HEK293 (cell line): ENCODE results near the gene TMEM50B.
"Not testable (repeated sequence)": the region's sequence is repeated elsewhere in the genome, so short reads cannot be mapped to it uniquely, and the experiment has no call there.

Source experiments
- CTCF ChIA-PET: fragments of 350-600 bp; formaldehyde crosslinking; extraction: SDS; loops from one replicate; lab custom pipeline; 2021; ENCODE audit warnings: antibody characterized with exemption; lab: Yijun Ruan, JAX
- POLR2A ChIA-PET: fragments of 300-600 bp; formaldehyde crosslinking; extraction: SDS; loops from one replicate; lab custom pipeline; 2020; ENCODE audit warnings: antibody characterized with exemption, inconsistent platforms; lab: Yijun Ruan, JAX
- H3K27ac ChIP-seq: fragments of 200-500 bp; sonication (Bioruptor generic); 2 replicates; pipeline ENCODE4 v1.5.1; 2014; ENCODE audit warnings: low read depth, low read length, control low read depth, inconsistent platforms; ENCODE audit errors: extremely low read depth
- H3K36me3 ChIP-seq, 2 experiments: fragments of 200-500 bp in 1 of 2; sonication (Bioruptor generic) in 1 of 2; 1 replicate in 1 of 2; 2 replicates in 1 of 2; pipeline ENCODE4 v1.5.1; 2014 to 2017; ENCODE audit warnings: inconsistent platforms in 2 of 2, low read length in 2 of 2; ENCODE audit not compliant: control insufficient read depth in 2 of 2, insufficient read depth in 1 of 2
- H3K4me1 ChIP-seq: fragments of 200-500 bp; sonication (Bioruptor generic); 2 replicates; pipeline ENCODE4 v1.5.1; 2014; ENCODE audit warnings: mild to moderate bottlenecking, low read length, inconsistent platforms; ENCODE audit not compliant: control insufficient read depth, insufficient read depth
- H3K4me3 ChIP-seq: 2 replicates; pipeline ENCODE4 v1.5.1; 2011; ENCODE audit warnings: low read depth, mild to moderate bottlenecking, control low read depth, low read length, moderate library complexity
- H3K9me3 ChIP-seq: fragments of 200-500 bp; sonication (Bioruptor generic); 2 replicates; pipeline ENCODE4 v1.5.1; 2014; ENCODE audit warnings: low read depth, low read length, inconsistent platforms; ENCODE audit not compliant: control insufficient read depth, insufficient read depth
- GLI2 ChIP-seq: fragments of 450-650 bp; formaldehyde crosslinking; IDR thresholded peaks from 2 replicates; pipeline ENCODE4; 2017; ENCODE audit warnings: missing biosample characterization, missing genetic modification characterization, low read depth, borderline replicate concordance
- ZBTB8A ChIP-seq: fragments of 450-650 bp; formaldehyde crosslinking; IDR thresholded peaks from 2 replicates; pipeline ENCODE4 v1.5.1; 2016; ENCODE audit warnings: missing biosample characterization, missing genetic modification characterization
- ZNF121 ChIP-seq: fragments of 450-650 bp; formaldehyde crosslinking; IDR thresholded peaks from 2 replicates; pipeline ENCODE4 v1.5.1; 2016; ENCODE audit warnings: missing biosample characterization, missing genetic modification characterization
- ZNF202 ChIP-seq: fragments of 450-650 bp; formaldehyde crosslinking; IDR thresholded peaks from 2 replicates; pipeline ENCODE4 v1.5.1; 2016; ENCODE audit warnings: missing biosample characterization, missing genetic modification characterization, borderline replicate concordance
- ZNF558 ChIP-seq: fragments of 450-650 bp; formaldehyde crosslinking; IDR thresholded peaks from 2 replicates; pipeline ENCODE4 v1.5.1; 2016; ENCODE audit warnings: missing biosample characterization, missing genetic modification characterization
- ZNF626 ChIP-seq: fragments of 450-650 bp; sonication (Bioruptor Pico); formaldehyde crosslinking; IDR thresholded peaks from 2 replicates; pipeline ENCODE4 v1.5.1; 2018; ENCODE audit warnings: missing biosample characterization, missing genetic modification characterization, inconsistent platforms
- ZNF660 ChIP-seq: fragments of 450-650 bp; IDR thresholded peaks from 2 replicates; pipeline ENCODE4 v1.5.1; 2018; ENCODE audit warnings: missing biosample characterization, mild to moderate bottlenecking, missing genetic modification characterization
- ZNF677 ChIP-seq: fragments of 450-650 bp; IDR thresholded peaks from 2 replicates; pipeline ENCODE4 v1.5.0; 2018; ENCODE audit warnings: missing biosample characterization, mild to moderate bottlenecking, missing genetic modification characterization, moderate library complexity
- ZNF792 ChIP-seq: fragments of 450-650 bp; formaldehyde crosslinking; IDR thresholded peaks from 2 replicates; pipeline ENCODE4 v1.5.1; 2016; ENCODE audit warnings: missing biosample characterization, missing genetic modification characterization
- ZXDB ChIP-seq: fragments of 450-650 bp; formaldehyde crosslinking; IDR thresholded peaks from 2 replicates; pipeline ENCODE4 v1.5.1; 2016; ENCODE audit warnings: missing biosample characterization, missing genetic modification characterization
- TF ChIP-seq, protein P1 (sequence below): fragments of 450-650 bp; formaldehyde crosslinking; optimal IDR thresholded peaks from 2 replicates; pipeline ENCODE3; 2016; ENCODE audit warnings: missing biosample characterization, mild to moderate bottlenecking, missing genetic modification characterization
- TF ChIP-seq, protein P2 (sequence below): fragments of 450-650 bp; formaldehyde crosslinking; IDR thresholded peaks from 2 replicates; pipeline ENCODE4 v1.5.1; 2017; ENCODE audit warnings: missing biosample characterization, missing genetic modification characterization
- TF ChIP-seq, protein P3 (sequence below): fragments of 450-650 bp; formaldehyde crosslinking; IDR thresholded peaks from 2 replicates; pipeline ENCODE4 v1.5.1; 2016; ENCODE audit warnings: missing biosample characterization, missing genetic modification characterization
- TF ChIP-seq, protein P4 (sequence below): fragments of 450-650 bp; formaldehyde crosslinking; IDR thresholded peaks from 2 replicates; pipeline ENCODE4 v1.5.1; 2016; ENCODE audit warnings: missing biosample characterization, missing genetic modification characterization
- TF ChIP-seq, protein P5 (sequence below): fragments of 450-650 bp; formaldehyde crosslinking; IDR thresholded peaks from 2 replicates; pipeline ENCODE4 v1.5.1; 2017; ENCODE audit warnings: missing biosample characterization, missing genetic modification characterization

The TMEM50B gene

DNA sequence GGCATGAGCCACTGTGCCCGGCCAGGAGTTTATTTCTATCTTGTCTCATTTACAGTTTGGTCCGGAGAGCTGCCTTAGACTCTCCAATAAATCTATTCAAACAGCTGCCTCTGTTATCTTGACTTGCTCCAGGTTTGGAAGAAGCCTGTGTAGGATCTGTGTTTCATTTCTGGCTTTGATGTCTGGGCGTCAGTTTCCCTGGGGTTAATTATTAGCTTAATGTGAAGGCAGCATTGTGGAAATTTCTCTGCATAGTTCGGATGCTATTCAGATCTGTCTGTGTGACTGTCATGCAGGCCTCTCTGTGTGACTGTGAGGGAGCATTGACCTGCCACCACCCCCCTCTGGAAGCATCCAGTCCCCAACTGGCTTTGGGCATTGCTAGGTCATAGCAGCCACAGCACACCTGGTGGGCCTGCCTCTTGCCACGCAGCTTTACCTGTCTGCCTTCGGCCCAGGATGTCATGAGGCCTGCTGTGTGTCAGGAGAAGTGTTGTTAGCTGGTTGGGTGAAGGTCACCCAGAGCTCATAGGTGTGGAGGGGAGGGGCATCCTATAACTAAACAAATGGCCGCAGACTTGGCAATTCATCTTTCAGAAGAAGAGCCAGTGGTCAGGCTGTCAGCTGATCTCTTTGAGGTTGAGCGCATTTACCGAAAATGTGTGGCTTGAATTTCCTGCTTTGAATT is 66.8 kb downstream of the TMEM50B start:
- TF ChIP-seq ZNF792 (tag by site-specific recombination): no peak
- no peak for TF ChIP-seq ZNF558
- TF ChIP-seq, protein P1, sequence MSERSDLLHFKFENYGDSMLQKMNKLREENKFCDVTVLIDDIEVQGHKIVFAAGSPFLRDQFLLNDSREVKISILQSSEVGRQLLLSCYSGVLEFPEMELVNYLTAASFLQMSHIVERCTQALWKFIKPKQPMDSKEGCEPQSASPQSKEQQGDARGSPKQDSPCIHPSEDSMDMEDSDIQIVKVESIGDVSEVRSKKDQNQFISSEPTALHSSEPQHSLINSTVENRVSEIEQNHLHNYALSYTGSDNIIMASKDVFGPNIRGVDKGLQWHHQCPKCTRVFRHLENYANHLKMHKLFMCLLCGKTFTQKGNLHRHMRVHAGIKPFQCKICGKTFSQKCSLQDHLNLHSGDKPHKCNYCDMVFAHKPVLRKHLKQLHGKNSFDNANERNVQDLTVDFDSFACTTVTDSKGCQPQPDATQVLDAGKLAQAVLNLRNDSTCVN (tag by site-specific recombination): no peak
- TF ChIP-seq ZNF660 (tag by site-specific recombination): no peak
- TF ChIP-seq ZNF677: no peak
- no peak for TF ChIP-seq ZNF626 (tag by site-specific recombination)
- TF ChIP-seq ZBTB8A (tag by site-specific recombination): no peak
- no peak for TF ChIP-seq ZNF202 (tag by site-specific recombination)
- TF ChIP-seq, all 188 proteins: peak for 0
- ChIA-PET CTCF (interaction anchor here (0.6 kb wide), 1 partner anchor 23 kb away, joined by 5 read pairs; no protein-coding TSS in a partner anchor), POLR2A (interaction anchor here (1.0 kb wide), 1 partner anchor 9 kb away, joined by 5 read pairs; no protein-coding TSS in a partner anchor)
- Histone ChIP-seq H3K4me1 (no peaks in the 10 kb centered on the region), H3K9me3 (no peaks in the 10 kb centered on the region), H3K36me3 (peaks cover 20 to 43% of the 10 kb centered on the region in 2 experiments), H3K4me3 (no peak overlapping the region), H3K27ac (no peak overlapping the region)

DNA sequence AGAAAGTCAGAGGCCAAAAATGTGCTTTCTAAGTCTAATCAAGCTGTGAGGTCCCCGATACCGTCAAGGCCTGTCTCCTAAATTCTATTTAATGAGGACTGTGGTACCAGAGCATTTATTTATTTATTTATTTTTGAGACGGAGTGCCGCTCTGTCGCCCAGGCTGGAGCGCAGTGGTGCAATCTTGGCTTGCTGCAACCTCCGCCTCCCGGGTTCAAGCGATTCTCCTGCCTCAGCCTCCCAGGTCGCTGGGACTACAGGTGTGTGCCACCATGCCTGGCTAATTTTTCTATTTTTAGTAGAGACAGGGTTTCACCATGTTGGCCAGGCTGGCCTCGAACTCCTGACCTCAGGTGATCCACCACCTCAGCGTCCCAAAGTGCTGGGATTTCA is 67.3 kb downstream of the TMEM50B start:
- CTCF ChIA-PET, H3K4me1 ChIP-seq, H3K27ac ChIP-seq, H3K9me3 ChIP-seq, H3K4me3 ChIP-seq: not testable (repeated sequence)
- peaks cover 20 to 41% of the 10 kb centered on the region in 2 experiments for H3K36me3 ChIP-seq
- POLR2A ChIA-PET: interaction anchor here (1.0 kb wide), 1 partner anchor 8 kb away, joined by 5 read pairs; no protein-coding TSS in a partner anchor

DNA sequence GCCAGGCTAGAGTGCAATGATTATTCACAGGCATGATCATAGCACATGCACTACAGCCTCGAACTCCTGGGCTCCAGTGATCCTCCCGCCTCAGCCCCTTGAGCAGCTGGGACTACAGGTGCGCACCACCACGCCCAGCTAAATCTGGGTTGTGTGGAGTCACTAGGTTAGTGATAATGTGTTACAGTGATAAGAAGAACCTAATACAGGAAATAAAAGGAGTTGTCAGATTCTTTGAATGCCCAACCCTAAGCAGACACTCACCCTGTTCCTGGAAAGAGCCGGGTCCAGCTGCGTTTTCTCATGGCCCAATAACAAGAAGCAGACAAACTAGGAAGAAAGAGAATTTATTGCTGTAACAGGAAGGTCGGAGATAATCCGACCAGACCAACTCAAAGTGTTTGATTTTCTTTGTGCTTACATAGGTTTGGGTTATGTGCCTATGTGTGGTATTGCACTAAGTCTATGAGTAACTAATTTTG is 67.8 kb downstream of the TMEM50B start:
- Histone ChIP-seq H3K4me1 (no peaks in the 10 kb centered on the region), H3K9me3 (no peaks in the 10 kb centered on the region), H3K4me3 (no peak overlapping the region), H3K27ac (no peak overlapping the region), H3K36me3 (peaks cover 17 to 37% of the 10 kb centered on the region in 2 experiments)
- TF ChIP-seq, protein P2, sequence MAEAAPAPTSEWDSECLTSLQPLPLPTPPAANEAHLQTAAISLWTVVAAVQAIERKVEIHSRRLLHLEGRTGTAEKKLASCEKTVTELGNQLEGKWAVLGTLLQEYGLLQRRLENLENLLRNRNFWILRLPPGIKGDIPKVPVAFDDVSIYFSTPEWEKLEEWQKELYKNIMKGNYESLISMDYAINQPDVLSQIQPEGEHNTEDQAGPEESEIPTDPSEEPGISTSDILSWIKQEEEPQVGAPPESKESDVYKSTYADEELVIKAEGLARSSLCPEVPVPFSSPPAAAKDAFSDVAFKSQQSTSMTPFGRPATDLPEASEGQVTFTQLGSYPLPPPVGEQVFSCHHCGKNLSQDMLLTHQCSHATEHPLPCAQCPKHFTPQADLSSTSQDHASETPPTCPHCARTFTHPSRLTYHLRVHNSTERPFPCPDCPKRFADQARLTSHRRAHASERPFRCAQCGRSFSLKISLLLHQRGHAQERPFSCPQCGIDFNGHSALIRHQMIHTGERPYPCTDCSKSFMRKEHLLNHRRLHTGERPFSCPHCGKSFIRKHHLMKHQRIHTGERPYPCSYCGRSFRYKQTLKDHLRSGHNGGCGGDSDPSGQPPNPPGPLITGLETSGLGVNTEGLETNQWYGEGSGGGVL (tag by site-specific recombination): no peak
- no peak for TF ChIP-seq ZXDB (tag by site-specific recombination)
- TF ChIP-seq, protein P3, sequence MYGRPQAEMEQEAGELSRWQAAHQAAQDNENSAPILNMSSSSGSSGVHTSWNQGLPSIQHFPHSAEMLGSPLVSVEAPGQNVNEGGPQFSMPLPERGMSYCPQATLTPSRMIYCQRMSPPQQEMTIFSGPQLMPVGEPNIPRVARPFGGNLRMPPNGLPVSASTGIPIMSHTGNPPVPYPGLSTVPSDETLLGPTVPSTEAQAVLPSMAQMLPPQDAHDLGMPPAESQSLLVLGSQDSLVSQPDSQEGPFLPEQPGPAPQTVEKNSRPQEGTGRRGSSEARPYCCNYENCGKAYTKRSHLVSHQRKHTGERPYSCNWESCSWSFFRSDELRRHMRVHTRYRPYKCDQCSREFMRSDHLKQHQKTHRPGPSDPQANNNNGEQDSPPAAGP (tag by site-specific recombination): no peak
- TF ChIP-seq ZNF121 (tag by site-specific recombination): 0 out of 2 replicates have a peak, but pooled peaks have one; percentile 70
- TF ChIP-seq, all 188 proteins: peak for 1
- POLR2A ChIA-PET: no interaction called here
- CTCF ChIA-PET: interaction anchor here (0.6 kb wide), 1 partner anchor 60 kb away, joined by 5 read pairs; no protein-coding TSS in a partner anchor

DNA sequence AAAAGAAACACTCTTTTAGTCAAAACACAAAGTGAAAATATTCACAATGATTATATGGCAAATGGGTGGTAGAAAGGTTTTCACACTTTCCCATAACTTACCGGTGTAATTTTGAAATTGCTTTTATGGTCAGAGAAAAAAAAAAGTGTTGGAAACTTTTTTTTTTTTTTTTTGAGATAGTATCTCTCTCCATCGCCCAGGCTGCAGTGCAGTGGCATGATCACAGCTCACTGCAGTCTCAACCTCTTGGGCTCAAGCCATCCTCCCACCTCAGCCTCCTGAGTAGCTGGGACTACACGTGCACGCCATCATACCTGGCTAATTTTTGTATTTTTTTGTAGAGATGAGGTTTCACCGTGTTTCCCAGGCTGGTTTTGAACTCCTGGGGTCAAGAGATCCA is 73.3 kb downstream of the TMEM50B start:
- CTCF ChIA-PET: interaction anchor here (0.7 to 1.4 kb wide), 5 partner anchors 22 to 381 kb away, joined by 3 to 4 read pairs (median 3); partner anchors contain the start of gene OLIG2
- H3K27ac ChIP-seq: no peak overlapping the region
- H3K9me3 ChIP-seq: no peaks in the 10 kb centered on the region
- H3K4me1 ChIP-seq: peaks cover 7% of the 10 kb centered on the region
- H3K36me3 ChIP-seq: peaks cover 4 to 8% of the 10 kb centered on the region in 2 experiments; a peak in 2 of 3 replicates
- TF ChIP-seq, protein P4, sequence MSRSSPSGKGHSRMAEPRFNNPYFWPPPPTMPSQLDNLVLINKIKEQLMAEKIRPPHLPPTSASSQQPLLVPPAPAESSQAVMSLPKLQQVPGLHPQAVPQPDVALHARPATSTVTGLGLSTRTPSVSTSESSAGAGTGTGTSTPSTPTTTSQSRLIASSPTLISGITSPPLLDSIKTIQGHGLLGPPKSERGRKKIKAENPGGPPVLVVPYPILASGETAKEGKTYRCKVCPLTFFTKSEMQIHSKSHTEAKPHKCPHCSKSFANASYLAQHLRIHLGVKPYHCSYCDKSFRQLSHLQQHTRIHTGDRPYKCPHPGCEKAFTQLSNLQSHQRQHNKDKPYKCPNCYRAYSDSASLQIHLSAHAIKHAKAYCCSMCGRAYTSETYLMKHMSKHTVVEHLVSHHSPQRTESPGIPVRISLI: 0 out of 2 replicates have a peak, but pooled peaks have one; percentile 30
- TF ChIP-seq, protein P5, sequence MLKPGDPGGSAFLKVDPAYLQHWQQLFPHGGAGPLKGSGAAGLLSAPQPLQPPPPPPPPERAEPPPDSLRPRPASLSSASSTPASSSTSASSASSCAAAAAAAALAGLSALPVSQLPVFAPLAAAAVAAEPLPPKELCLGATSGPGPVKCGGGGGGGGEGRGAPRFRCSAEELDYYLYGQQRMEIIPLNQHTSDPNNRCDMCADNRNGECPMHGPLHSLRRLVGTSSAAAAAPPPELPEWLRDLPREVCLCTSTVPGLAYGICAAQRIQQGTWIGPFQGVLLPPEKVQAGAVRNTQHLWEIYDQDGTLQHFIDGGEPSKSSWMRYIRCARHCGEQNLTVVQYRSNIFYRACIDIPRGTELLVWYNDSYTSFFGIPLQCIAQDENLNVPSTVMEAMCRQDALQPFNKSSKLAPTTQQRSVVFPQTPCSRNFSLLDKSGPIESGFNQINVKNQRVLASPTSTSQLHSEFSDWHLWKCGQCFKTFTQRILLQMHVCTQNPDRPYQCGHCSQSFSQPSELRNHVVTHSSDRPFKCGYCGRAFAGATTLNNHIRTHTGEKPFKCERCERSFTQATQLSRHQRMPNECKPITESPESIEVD (tag by site-specific recombination): peak; percentile 46; the same call in 1 of the 2 replicates
- no peak for TF ChIP-seq GLI2
- TF ChIP-seq, all 188 proteins: peak for 2
- POLR2A ChIA-PET: interaction anchor here (0.6 to 0.7 kb wide), 2 partner anchors 70 to 75 kb away, joined by 4 read pairs; no protein-coding TSS in a partner anchor
- H3K4me3 ChIP-seq: no peak overlapping the region
